ENCODE measurements around the gene SCEL.

DNA sequence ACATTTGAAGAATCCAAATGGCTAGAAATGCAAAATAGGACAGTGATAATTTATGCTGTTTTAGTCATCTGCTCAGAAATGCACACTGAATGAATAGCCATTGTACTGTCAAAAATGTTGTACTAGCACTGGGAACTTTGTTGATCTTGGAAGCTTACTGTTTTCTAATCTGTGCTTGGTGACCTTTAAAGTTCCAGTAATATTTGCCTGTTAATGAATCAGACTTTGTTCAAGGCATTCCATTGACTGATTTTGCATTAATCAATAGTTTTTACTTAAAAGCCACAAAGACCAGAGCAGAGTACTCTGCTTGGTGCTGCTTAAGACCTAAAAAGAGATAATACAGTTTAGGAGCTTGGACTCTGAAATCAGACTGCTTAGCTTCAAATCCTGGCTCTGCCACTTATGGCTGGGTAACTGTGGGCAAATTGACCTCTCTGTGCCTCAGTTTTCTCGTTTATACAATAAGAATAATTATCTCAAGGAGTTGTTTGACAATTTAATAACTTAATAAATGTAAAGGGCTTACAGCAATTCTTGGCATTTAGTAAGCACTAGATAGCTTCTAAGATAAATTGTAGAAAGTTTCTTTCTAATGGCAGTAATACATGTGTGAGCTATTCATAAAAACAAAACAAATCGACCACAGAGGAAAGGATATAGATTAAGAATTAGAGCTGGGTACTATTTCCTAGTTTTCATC, 157.4 kb downstream of the SCEL start:
- no peak for TF ChIP-seq POLR2AphosphoS5 (IDR thresholded peaks at IDR 0.05)
- TF ChIP-seq, protein P1, sequence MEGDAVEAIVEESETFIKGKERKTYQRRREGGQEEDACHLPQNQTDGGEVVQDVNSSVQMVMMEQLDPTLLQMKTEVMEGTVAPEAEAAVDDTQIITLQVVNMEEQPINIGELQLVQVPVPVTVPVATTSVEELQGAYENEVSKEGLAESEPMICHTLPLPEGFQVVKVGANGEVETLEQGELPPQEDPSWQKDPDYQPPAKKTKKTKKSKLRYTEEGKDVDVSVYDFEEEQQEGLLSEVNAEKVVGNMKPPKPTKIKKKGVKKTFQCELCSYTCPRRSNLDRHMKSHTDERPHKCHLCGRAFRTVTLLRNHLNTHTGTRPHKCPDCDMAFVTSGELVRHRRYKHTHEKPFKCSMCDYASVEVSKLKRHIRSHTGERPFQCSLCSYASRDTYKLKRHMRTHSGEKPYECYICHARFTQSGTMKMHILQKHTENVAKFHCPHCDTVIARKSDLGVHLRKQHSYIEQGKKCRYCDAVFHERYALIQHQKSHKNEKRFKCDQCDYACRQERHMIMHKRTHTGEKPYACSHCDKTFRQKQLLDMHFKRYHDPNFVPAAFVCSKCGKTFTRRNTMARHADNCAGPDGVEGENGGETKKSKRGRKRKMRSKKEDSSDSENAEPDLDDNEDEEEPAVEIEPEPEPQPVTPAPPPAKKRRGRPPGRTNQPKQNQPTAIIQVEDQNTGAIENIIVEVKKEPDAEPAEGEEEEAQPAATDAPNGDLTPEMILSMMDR (IDR thresholded peaks at IDR 0.05), result no peak
